SU-DHL-6 (cell line): ENCODE measurements around the gene HMGB2.

ENCODE experiments used
- CTCF ChIP-seq: fragments of 200-600 bp; sonication (generic); IDR thresholded peaks from one replicate; pipeline ENCODE4 v1.5.1; 2017; ENCODE audit warnings: antibody characterized with exemption, mild to moderate bottlenecking, low read length, moderate library complexity; ENCODE audit not compliant: insufficient read depth, poor library complexity, severe bottlenecking
- EZH2phosphoT487 ChIP-seq: fragments of 200-600 bp; sonication (generic), shearing (Covaris generic); conservative IDR thresholded peaks from 2 replicates; pipeline ENCODE4 v1.6.1; 2018; ENCODE audit warnings: mild to moderate bottlenecking, antibody characterized with exemption, low read length, moderate library complexity, mixed read lengths

DNA sequence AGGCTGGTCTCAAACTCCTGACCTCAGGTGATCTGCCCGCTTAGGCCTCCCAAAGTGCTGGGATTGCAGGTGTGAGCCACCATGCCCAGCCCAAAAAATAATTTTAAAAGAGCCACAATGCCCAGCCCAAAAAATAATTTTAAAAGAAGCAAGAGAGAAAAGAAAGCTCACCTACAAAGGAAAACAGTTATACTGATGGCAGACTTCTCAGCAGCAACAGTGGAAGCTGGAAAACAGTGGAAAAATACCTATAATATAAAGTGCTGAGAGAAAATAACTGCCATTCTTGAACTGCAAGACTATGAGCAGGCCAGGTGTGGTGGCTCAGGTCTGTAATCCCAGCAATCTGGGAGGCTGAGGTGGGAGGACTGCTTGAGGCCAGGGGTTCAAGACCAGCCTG lies 13.3 kb upstream of the HMGB2 start:
- TF ChIP-seq CTCF: no peak
- no peak for TF ChIP-seq EZH2phosphoT487
